Esophagus squamous epithelium (tissue), 4 donors: ENCODE measurements around the gene SIGLEC1.

Experiments used
- CTCF ChIP-seq, 6 experiments: fragments of 450-650 bp in 4 of 6; fragments of 200-600 bp in 2 of 6; sonication (generic) in 2 of 6; IDR thresholded peaks; one replicate each; pipeline ENCODE4 v1.5.1; 2016 to 2019; ENCODE audit warnings: antibody characterized with exemption in 6 of 6, mild to moderate bottlenecking in 4 of 6, moderate library complexity in 4 of 6
- POLR2A ChIP-seq, 4 donors: fragments of 450-650 bp; IDR thresholded peaks; one replicate each; pipeline ENCODE4 v1.6.1; 2017; ENCODE audit warnings: antibody characterized with exemption in 4 of 4, mild to moderate bottlenecking in 4 of 4, moderate library complexity in 3 of 4

GRCh38 chr20:3686867-3687321 is 25.5 kb downstream of the SIGLEC1 start:
- TF ChIP-seq CTCF (IDR thresholded peaks at IDR 0.05) (no peak), POLR2A (IDR thresholded peaks at IDR 0.05) (no peak)
